ENCODE measurements around the gene TAS2R41. TPM values are rescaled to one million over a fixed set of nuclear protein-coding genes. Genes with fewer than 3 reads are reported as not detected.

TAS2R41 gene
- total RNA-seq, 2 donors from 2014 or later = 0.59 TPM; not detected in 1

DNA sequence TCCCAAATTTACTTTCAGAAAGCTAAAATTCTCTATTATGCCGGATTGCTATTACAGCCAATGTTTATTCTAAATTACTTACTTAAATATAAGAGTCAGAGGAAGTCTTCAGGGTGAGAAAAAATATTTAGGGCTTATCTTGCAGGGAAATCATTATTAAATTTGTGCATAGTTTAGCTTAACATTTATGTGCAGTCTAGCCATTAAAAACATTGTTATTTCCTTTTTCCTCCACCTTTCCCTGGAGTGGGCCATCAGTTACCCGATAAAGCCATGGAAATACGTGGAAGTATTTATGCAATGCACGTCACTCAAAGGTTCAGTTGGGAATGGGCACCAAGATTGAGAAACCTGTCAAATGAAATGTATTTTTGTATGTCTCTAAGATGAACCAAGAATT, 43.9 kb upstream of the TAS2R41 start:
- Histone ChIP-seq H3K4me3 (ENCODE audit: low read length) (no peak overlapping the region), H3K4me1 (ENCODE audit: control insufficient read depth, insufficient read depth, low read length) (no peaks in the 10 kb centered on the region), H3K9ac (ENCODE audit: extremely low read depth, low read length, poor library complexity, severe bottlenecking) (no peak overlapping the region), H3K27ac (ENCODE audit: low read depth, low read length) (no peak overlapping the region), H3K36me3 (ENCODE audit: control insufficient read depth, insufficient read depth, low read length) (no peaks in the 10 kb centered on the region), H3K9me3 (ENCODE audit: control insufficient read depth, low read length) (no peaks in the 10 kb centered on the region), H3K27me3 (ENCODE audit: control insufficient read depth, insufficient read depth, low read length, poor library complexity, severe bottlenecking) (no peaks in the 10 kb centered on the region)
- 86% methylated on average over 3 of the region's 4 CpGs; no CpG with 5 or more reads in 1 of the 2 experiments for whole genome bisulfite sequencing, 2 experiments (ENCODE audit: insufficient coverage in 1 of 2, insufficient read length in 1 of 2)
- no peaks in the 10 kb centered on the region for H3K27me3 Mint-ChIP-seq (ENCODE audit: insufficient read depth)
- no peaks in the 10 kb centered on the region for H3K9me3 Mint-ChIP-seq
- H3K4me1 Mint-ChIP-seq = peaks cover 12% of the 10 kb centered on the region
- TF ChIP-seq, protein P1, sequence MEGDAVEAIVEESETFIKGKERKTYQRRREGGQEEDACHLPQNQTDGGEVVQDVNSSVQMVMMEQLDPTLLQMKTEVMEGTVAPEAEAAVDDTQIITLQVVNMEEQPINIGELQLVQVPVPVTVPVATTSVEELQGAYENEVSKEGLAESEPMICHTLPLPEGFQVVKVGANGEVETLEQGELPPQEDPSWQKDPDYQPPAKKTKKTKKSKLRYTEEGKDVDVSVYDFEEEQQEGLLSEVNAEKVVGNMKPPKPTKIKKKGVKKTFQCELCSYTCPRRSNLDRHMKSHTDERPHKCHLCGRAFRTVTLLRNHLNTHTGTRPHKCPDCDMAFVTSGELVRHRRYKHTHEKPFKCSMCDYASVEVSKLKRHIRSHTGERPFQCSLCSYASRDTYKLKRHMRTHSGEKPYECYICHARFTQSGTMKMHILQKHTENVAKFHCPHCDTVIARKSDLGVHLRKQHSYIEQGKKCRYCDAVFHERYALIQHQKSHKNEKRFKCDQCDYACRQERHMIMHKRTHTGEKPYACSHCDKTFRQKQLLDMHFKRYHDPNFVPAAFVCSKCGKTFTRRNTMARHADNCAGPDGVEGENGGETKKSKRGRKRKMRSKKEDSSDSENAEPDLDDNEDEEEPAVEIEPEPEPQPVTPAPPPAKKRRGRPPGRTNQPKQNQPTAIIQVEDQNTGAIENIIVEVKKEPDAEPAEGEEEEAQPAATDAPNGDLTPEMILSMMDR (conservative IDR thresholded peaks at IDR 0.05) = no peak
- DNase-seq = no peak
- no peak overlapping the region for H3K27ac Mint-ChIP-seq
- no peak overlapping the region for H3K4me3 Mint-ChIP-seq
- no peaks in the 10 kb centered on the region for H3K36me3 Mint-ChIP-seq (ENCODE audit: low read depth)

DNA sequence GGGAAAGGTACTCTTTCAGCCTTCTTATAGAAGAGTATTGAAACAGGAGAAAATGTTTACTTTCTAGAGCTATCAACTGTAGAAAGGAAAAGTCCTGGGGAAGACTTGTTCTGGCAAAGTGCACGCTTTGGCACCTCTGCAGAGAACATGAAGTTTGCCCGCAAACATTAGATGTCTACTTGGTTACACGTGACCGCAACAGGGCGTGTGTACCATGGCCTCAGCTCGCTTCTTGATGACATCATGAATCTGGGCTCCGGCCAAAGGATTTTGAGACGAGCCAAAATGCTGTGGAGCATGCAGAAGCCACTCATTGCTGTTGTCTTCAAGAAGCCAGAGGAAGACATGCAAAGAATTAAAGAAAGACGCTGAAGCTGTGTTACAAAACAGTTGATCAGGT, 43.0 kb upstream of the TAS2R41 start:
- WGBS, 2 experiments (ENCODE audit: insufficient coverage in 1 of 2, insufficient read length in 1 of 2) = 94 to 97% methylated on average over 9 of the region's 9 CpGs
- Mint-ChIP-seq H3K27ac (no peak overlapping the region), H3K4me1 (peaks cover 12% of the 10 kb centered on the region), H3K4me3 (no peak overlapping the region), H3K36me3 (ENCODE audit: low read depth) (no peaks in the 10 kb centered on the region), H3K27me3 (ENCODE audit: insufficient read depth) (no peaks in the 10 kb centered on the region), H3K9me3 (no peaks in the 10 kb centered on the region)
- H3K4me3 ChIP-seq (ENCODE audit: low read length) = no peak overlapping the region
- H3K27me3 ChIP-seq (ENCODE audit: control insufficient read depth, insufficient read depth, low read length, poor library complexity, severe bottlenecking) = no peaks in the 10 kb centered on the region
- DNase-seq = no peak
- H3K9ac ChIP-seq (ENCODE audit: extremely low read depth, low read length, poor library complexity, severe bottlenecking) = no peak overlapping the region
- H3K9me3 ChIP-seq (ENCODE audit: control insufficient read depth, low read length) = no peaks in the 10 kb centered on the region
- H3K4me1 ChIP-seq (ENCODE audit: control insufficient read depth, insufficient read depth, low read length) = no peaks in the 10 kb centered on the region
- no peaks in the 10 kb centered on the region for H3K36me3 ChIP-seq (ENCODE audit: control insufficient read depth, insufficient read depth, low read length)
- H3K27ac ChIP-seq (ENCODE audit: low read depth, low read length) = no peak overlapping the region
- TF ChIP-seq, protein P1 (conservative IDR thresholded peaks at IDR 0.05) = no peak

DNA sequence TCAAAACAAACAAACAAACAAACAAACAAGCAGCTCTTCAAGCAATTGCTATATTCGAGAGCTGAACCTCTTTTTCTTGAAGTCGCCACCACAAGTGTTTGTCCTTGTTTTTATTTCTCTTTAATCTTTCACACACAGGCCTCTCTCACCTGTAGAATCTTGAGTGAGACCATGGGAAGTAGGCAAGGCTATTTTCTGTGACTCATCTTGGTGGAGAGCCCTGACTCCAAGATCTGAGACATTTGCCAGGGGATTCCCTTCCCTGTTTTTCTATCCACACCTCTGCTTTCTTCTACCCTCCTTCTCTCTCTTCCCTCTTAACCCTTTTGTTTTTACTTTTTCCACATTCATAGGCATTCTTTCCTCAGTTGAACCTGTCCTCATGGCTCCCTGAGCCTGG, 42.4 kb upstream of the TAS2R41 start:
- Histone ChIP-seq H3K27me3 (ENCODE audit: control insufficient read depth, insufficient read depth, low read length, poor library complexity, severe bottlenecking) (no peaks in the 10 kb centered on the region), H3K4me1 (ENCODE audit: control insufficient read depth, insufficient read depth, low read length) (no peaks in the 10 kb centered on the region), H3K27ac (ENCODE audit: low read depth, low read length) (no peak overlapping the region), H3K36me3 (ENCODE audit: control insufficient read depth, insufficient read depth, low read length) (no peaks in the 10 kb centered on the region), H3K4me3 (ENCODE audit: low read length) (no peak overlapping the region), H3K9ac (ENCODE audit: extremely low read depth, low read length, poor library complexity, severe bottlenecking) (no peak overlapping the region), H3K9me3 (ENCODE audit: control insufficient read depth, low read length) (no peaks in the 10 kb centered on the region)
- Mint-ChIP-seq H3K4me1 (peaks cover 12% of the 10 kb centered on the region), H3K27ac (peak overlapping the region; percentile 9), H3K9me3 (no peaks in the 10 kb centered on the region), H3K27me3 (ENCODE audit: insufficient read depth) (no peaks in the 10 kb centered on the region), H3K36me3 (ENCODE audit: low read depth) (no peaks in the 10 kb centered on the region), H3K4me3 (no peak overlapping the region)
- TF ChIP-seq, protein P1 (conservative IDR thresholded peaks at IDR 0.05) = no peak
- WGBS, 2 experiments (ENCODE audit: insufficient coverage in 1 of 2, insufficient read length in 1 of 2) = 92 to 94% methylated on average over 2 of the region's 2 CpGs
- DNase-seq = no peak

All from endodermal cell (in vitro differentiated cells).